ENCODE measurements around the gene CDYL.

- TF ChIP-seq, protein P1, sequence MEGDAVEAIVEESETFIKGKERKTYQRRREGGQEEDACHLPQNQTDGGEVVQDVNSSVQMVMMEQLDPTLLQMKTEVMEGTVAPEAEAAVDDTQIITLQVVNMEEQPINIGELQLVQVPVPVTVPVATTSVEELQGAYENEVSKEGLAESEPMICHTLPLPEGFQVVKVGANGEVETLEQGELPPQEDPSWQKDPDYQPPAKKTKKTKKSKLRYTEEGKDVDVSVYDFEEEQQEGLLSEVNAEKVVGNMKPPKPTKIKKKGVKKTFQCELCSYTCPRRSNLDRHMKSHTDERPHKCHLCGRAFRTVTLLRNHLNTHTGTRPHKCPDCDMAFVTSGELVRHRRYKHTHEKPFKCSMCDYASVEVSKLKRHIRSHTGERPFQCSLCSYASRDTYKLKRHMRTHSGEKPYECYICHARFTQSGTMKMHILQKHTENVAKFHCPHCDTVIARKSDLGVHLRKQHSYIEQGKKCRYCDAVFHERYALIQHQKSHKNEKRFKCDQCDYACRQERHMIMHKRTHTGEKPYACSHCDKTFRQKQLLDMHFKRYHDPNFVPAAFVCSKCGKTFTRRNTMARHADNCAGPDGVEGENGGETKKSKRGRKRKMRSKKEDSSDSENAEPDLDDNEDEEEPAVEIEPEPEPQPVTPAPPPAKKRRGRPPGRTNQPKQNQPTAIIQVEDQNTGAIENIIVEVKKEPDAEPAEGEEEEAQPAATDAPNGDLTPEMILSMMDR (conservative IDR thresholded peaks at IDR 0.05 in 1 of 2, IDR thresholded peaks at IDR 0.05 in 1 of 2; ENCODE audit: extremely low read depth in 1 of 2, insufficient read depth in 1 of 2, low read depth in 1 of 2, low read length in 2 of 2): no peak
- no peak for TF ChIP-seq EZH2 (IDR thresholded peaks at IDR 0.05; ENCODE audit: borderline replicate concordance, low read length)
Measured at GRCh38 chr6:4822476-4822875, 46.3 kb downstream of the CDYL start.
